BJ (cell line): ENCODE data around the gene MUC6. TPM values are rescaled to one million over a fixed set of nuclear protein-coding genes. Genes with fewer than 3 reads are reported as not detected.

Experiments
- CTCF ChIA-PET: fragments of 350-600 bp; formaldehyde crosslinking; extraction: SDS; loops from one replicate; lab custom pipeline; 2021; ENCODE audit warnings: antibody characterized with exemption, inconsistent platforms; lab: Yijun Ruan, JAX
- POLR2A ChIA-PET: fragments of 300-600 bp; sonication (Branson Sonifier 250); formaldehyde crosslinking; extraction: SDS; loops from one replicate; lab custom pipeline; 2021; ENCODE audit warnings: antibody characterized with exemption; lab: Charles Lee
- DNase-seq: peaks from one replicate; pipeline ENCODE4 v3.0.0-alpha.2; 2011; ENCODE audit warnings: low read depth
- H3K27me3 ChIP-seq: 2 replicates; pipeline ENCODE4 v1.6.0; 2011; ENCODE audit warnings: low read length; ENCODE audit not compliant: control insufficient read depth, insufficient read depth
- H3K36me3 ChIP-seq: 2 replicates; pipeline ENCODE4 v1.5.1; 2011; ENCODE audit warnings: low read length; ENCODE audit not compliant: control insufficient read depth, insufficient read depth
- H3K4me3 ChIP-seq: 2 replicates; pipeline ENCODE4 v1.5.1; 2011; ENCODE audit warnings: low read depth, mild to moderate bottlenecking, control low read depth, low read length
- CTCF ChIP-seq: IDR thresholded peaks from 2 replicates; pipeline ENCODE4 v1.5.1; 2011; ENCODE audit warnings: low read depth, mild to moderate bottlenecking, control low read depth, inconsistent platforms, low read length, moderate library complexity; ENCODE audit not compliant: insufficient read depth
- polyA minus RNA-seq: library from RNA; depleted of rRNA, polyadenylated mRNA; stranded (reverse); fragments of >200 nt; gene quantifications from 2 replicates; pipeline ENCODE4 v1.2.3, GENCODE V29; 2011; rRNA and poly(A)+ RNA removed
- polyA plus RNA-seq: library from polyadenylated mRNA; depleted of rRNA; stranded (reverse); fragments of >200 nt; gene quantifications from 2 replicates; pipeline ENCODE4 v1.2.3, GENCODE V29; 2011; rRNA removed

The MUC6 gene
- polyA plus RNA-seq (not detected in 2 replicates), polyA minus RNA-seq (0.10 TPM in 1 of 2 replicates, not detected in the other)

- ChIA-PET CTCF (no interaction called here), POLR2A (no interaction called here)
- no peak for TF ChIP-seq CTCF
- no peaks in the 10 kb centered on the region; the same call in 1 of the 2 replicates for H3K27me3 ChIP-seq
- no peaks in the 10 kb centered on the region for H3K36me3 ChIP-seq
- no peak for DNase-seq
- no peak within 1 kb of the TSS for H3K4me3 ChIP-seq
Observed at GRCh38 chr11:1036303-1036923, at the start of gene MUC6. Gene MUC6 (minus strand): TSS chr11:1036718. CDS start chr11:1036655, 63 bp downstream.

DNA sequence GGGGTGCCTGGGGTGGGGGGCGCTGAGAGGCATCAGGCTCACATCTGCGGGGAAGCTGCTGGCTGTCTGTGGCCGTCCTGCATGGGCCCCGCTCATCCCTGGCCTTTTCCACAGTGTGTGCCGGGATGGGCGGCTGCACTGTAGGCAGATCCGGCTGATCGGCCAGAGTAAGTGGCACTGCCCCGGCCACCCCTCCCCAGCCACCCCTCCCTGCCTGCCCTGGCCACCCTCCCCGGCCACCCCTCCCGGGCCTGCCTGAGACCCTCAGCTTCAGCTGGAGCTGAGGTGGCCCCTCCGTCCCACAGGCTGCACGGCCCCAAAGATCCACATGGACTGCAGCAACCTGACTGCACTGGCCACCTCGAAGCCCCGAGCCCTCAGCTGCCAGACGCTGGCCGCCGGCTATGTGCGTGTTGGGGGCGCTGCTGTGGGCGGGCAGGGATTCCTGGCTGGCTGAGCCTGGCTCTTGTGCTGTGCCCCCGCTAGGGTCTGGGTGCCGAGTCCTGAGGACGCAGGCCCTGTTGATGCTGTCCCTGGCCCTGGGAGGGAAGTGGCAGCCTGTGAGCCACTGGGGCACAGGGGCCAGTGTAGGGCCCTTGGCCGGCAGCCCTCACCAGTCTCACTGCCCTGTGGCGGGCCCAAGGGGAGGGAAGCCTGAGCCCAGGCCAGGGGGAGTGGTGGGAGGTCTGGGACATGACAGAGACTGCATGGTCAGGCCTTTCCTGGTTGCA lies 49.1 kb upstream of the MUC6 start:
- ChIA-PET CTCF (no interaction called here), POLR2A (no interaction called here)
- H3K36me3 ChIP-seq: no peaks in the 10 kb centered on the region
- no peak for TF ChIP-seq CTCF
- no peak overlapping the region for H3K4me3 ChIP-seq
- DNase-seq: no peak
- H3K27me3 ChIP-seq: no peaks in the 10 kb centered on the region

DNA sequence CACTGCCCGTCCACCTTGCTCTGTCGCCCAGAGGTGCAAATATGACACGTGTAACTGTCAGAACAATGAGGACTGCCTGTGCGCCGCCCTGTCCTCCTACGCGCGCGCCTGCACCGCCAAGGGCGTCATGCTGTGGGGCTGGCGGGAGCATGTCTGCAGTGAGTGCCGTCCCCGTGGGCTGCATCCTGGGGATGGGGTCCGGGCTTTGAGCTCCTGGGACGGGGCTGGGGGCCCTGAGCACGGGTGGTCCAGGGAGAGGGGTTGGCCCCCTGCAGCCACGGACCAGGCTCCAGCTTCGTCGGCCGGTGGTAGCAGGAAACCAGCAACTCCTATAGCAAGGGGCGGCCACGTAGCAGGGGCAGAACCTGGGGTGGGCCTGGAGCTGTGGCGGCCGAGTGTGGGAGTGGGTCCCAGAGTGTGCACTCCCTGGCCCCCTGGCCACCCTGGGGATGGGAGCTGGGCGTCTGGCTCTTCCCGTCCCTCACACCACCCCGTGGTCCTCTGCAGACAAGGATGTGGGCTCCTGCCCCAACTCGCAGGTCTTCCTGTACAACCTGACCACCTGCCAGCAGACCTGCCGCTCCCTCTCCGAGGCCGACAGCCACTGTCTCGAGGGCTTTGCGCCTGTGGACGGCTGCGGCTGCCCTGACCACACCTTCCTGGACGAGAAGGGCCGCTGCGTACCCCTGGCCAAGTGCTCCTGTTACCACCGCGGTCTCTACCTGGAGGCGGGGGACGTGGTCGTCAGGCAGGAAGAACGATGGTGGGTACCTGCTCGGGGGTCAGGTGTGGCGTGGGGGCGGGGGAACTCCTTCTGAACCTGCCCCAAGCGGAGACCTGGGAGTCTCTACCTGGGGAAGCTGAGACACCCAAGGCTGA lies 48.3 kb upstream of the MUC6 start:
- Histone ChIP-seq H3K36me3 (no peaks in the 10 kb centered on the region), H3K27me3 (no peaks in the 10 kb centered on the region), H3K4me3 (no peak overlapping the region)
- no peak for DNase-seq
- ChIA-PET POLR2A (no interaction called here), CTCF (no interaction called here)
- TF ChIP-seq CTCF: no peak

- no peak for DNase-seq
- no peak for TF ChIP-seq CTCF
- Histone ChIP-seq H3K4me3 (no peak overlapping the region), H3K27me3 (no peaks in the 10 kb centered on the region), H3K36me3 (no peaks in the 10 kb centered on the region)
- ChIA-PET POLR2A (no interaction called here), CTCF (no interaction called here)
Observed at GRCh38 chr11:1083621-1084551, 47.4 kb upstream of the MUC6 start.
